ENCODE data around the gene CAPN10.

Gene CAPN10

DNA sequence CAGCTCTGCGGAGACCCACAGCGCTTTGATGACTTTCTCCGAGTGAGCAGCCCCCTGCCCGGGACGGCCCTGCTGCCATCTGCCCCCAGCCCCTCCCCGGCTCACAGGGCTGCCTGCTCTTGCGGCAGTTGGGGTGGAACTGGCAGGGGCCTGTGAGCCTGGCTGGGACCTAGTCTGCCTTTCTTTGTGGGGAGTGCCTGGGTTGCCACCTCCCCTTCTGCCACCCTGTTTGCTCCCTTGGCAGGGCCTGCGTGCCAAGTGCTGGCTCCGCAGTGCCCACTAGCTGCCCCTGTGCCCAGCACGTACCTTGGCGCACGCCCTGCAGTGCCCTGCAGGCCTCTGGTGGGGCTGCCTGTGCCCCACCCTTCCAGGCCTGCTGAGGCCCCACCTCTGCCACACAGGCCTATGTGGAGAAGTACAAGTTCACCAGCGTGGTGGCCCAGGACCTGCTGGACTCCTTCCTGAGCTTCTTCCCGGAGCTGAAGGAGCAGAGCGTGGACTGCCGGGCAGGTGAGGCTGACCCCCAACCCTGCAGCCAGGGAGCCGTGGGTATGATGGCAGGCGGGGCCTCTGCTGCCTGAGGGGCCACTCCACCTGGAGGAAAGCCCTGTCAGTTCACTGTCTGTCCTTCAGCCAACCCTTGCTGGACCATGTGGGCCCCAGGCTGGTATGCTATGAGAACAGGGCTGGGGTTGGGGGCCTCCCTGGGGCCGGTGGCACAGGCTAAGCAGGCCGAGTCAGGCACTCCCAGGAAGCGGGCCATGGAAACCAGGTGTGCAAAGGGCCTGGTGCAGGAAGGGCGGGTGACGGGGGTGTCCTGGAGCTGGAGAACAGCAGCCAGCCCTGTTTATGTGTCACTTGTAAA lies 11.2 kb upstream of the CAPN10 start:
- DNase-seq: no peak

DNA sequence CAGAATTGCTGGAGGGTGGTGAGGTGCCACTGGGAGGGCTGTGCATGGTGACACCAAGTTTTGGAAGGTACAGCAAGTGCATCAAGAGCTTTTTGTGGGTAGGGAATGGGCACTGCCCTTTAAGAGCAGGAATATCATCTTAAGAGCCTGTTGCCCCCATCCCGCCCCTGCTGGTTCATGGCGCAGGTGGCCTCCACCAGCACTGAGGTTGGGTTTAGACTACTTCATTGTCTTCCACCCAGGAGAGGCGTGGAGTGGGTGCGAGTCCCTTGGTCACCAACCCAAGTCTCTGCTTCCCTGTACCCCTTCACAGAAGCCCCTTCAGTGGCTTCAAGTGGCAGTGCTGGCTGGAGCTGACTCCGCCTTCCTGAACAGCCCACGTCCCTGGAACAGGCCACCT lies 10.5 kb upstream of the CAPN10 start:
- DNase-seq: no peak

DNA sequence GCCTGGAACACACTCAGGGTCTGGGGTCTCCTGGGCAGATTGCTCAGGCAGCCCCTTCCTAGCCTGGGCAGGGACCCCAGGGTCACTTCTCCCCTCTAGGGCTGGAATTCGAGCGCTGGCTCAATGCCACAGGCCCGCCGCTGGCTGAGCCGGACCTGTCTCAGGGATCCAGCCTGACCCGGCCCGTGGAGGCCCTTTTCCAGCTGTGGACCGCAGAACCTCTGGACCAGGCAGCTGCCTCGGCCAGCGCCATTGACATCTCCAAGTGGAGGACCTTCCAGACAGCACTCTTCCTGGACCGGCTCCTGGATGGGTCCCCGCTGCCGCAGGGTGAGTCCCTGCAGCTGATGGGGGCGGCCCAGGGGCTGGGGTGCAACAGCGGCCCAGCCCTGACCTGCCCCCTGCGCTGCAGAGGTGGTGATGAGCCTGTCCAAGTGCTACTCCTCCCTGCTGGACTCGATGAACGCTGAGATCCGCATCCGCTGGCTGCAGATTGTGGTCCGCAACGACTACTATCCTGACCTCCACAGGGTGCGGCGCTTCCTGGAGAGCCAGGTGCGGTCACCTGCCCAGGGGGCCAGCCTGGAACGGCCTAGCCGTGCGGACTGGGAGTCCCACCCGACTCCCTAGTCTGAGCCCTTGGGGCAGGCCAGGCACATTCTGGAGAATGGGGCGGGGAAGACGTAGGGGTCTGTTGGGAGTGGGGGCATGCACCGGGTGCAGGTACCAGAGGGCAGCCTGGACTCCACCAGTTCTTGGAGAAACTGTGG lies 9.9 kb upstream of the CAPN10 start:
- no peak for DNase-seq

DNA sequence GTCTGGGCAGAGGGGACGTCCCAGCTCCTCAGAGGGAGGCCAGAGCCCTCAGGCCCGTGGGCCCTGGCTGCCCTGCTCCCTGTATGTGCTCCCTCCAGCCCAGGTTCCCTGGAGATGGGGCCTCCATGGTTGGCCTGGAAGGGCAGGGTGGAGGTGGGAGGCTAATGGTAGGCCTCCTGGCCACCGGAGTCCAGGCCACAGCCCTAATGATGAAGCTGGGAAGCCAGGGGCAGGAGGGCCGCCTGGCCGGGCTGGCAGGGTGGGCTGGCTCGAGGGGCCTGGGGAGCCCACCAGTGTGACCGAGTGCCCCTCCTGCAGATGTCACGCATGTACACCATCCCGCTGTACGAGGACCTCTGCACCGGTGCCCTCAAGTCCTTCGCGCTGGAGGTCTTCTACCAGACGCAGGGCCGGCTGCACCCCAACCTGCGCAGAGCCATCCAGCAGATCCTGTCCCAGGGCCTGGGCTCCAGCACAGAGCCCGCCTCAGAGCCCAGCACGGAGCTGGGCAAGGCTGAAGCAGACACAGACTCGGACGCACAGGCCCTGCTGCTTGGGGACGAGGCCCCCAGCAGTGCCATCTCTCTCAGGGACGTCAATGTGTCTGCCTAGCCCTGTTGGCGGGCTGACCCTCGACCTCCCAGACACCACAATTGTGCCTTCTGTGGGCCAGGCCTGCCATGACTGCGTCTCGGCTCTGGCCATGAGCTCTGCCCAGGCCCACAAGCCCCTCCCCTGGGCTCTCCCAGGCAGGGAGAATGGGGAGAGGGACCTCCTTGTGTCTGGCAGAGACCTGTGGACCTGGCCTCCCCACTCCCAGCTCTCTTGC lies 9.0 kb upstream of the CAPN10 start:
- no peak for DNase-seq

DNA sequence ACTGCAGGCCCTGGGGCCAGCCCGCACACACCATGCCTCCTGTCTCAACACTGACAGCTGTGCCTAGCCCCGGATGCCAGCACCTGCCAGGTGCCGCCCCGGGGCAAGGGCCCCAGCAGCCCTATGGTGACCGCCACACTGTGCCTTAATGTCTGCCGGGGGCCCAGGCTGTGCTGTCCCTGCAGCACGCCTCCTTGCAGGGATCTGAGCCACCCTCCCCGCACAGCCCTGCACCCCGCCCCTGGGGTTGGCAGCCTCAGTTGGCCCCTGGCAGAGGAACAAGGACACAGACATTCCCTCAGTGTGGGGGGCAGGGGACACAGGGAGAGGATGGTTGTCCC lies 8.5 kb upstream of the CAPN10 start:
- no peak for DNase-seq

DNA sequence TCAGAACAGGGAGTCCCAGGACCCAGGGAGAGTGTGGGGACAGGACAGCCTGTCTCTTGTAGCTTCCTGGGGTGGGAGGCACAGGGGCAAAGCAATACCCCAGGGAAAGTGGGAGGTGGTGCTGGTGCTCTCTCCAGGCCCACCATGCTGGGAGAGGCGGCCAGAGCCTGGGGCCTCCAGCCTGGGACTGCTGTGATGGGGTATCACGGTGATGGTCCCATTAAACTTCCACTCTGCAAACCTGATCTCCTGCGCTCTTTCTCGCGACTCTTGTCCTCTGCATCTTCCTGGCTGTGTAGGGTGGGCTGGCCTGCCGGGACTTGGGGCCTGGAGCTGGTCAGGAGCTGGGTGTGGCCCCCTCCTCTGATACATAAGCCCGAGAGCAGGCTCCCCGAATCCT lies 8.0 kb upstream of the CAPN10 start:
- DNase-seq: no peak

DNA sequence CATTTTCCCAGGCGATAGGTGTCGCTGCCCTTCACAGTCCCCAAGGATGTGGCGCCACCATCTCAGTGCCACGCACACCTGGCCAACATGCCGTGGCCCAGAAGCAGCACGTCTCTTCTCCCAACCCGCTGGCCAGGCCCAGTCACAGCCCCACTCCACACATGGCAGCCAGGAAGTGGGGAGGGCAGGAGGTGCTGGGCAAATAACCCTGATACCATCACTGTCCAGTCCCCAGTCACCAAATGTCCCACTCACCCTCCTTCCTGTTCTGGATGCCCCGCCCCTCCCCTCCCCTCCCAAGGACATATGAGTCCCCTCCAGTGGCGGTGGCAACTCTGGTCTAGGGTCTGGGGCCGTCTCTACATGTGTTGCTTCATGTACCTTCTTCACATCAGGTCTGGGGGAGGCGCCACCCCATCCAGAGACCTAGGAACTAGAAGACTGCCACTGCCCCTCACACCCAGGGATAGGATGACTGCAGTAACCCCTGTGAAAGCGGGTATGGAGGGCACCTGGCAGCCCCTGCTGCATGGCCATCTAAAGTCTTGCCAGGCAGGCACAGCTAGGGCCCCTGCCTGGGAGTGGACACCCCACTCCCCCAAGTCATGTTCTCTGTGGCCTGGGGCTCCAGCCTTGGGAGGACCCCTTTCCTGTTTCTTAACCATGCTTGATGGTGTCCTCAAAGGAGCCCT lies 7.3 kb upstream of the CAPN10 start:
- no peak for DNase-seq

DNA sequence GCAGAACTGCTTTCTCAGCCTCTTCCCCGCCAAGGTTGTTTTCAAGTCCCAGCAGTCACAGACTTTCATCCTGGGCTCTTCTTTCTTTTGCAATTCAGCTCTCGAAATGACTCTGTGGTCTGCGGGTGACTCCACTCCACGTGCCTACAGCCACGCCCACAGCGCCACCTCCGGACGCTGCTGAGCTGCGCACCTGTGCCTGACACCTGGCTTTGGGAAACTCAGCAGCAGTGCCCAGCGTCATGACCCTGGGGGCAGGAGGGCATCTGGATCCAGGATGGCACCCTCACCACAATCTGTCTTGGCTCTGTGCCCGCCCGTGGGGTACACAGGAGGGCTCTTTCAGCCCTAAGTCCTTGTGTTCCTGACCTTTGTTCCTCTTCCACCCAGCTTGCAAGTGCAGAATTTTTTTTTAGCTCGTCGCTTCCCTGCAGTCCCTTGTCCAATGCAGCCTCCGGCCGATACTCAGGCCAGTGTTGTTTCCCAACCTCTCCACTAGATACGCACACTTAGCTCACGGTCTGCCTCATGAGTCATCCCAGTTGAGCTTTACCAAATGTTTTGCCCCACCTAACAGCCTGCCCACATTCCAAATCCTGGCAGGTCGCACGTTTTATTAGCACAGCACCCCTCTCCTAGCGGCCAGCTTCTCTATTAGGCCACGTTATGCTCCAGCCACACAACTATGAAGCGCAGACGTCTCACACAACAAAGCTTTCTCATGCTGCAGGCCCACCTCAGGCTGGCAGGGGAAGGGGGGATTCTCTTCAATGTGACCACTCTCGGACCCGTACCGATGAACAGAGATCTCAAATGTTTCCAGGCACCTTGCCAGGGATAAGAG lies 6.5 kb upstream of the CAPN10 start:
- DNase-seq: peak; percentile 79

DNA sequence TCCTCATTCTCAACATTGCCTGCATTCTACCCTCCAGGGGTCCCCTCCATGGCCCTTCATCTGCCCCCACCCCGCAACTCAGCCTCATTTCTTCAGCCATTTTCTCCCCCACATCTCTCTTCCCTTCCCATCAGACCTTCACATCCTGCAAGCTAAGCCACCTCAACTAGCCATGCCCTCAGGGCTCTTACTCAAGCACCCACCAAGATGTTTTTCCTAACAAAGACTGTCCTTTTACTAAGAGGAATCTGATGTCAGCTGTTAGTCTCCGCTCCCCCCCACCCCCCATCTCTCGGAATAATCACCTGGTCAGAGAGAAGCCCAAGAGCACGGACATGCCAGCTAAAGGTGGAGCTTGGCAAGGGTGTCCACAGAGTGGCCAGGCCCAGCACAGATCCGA lies 4.7 kb upstream of the CAPN10 start:
- no peak for DNase-seq

DNA sequence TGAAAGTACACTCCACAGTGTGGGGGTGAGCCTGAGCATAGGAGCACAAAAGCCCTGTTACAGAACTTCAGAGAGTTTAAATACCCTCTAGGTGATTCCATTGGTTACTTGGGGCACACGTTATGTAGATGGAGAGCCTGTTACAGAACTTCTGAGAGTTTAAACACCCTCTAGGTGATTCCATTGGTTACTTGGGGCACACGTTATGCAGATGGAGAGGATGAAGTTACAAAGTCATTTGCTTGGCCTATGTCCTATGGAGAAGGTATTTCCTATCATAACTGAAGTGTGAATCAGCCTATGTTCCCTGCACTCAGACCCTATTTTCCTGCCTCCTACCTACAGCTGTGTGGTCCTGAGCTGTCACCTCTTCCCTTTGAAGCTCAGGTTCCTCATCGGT lies 3.8 kb upstream of the CAPN10 start:
- DNase-seq: no peak

DNA sequence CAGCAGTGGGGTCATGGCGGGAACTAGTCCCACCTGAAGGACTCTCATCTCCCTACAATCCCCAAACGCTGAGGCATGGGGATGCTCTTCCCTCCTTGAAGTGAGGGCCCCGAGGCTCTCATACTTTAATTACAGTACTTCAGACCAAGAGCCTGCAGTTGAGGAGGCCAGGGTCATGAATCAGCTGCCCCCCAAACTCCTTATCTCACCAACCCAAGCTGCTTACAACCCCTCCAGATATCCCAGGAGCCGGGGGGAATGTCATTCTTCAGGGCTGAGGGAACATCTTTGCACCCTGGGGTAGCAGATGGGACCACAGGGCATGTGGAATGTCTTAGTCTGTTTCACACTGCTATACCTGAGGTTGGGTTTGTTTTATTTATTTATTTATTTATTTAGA lies 2.8 kb upstream of the CAPN10 start:
- no peak for DNase-seq

DNA sequence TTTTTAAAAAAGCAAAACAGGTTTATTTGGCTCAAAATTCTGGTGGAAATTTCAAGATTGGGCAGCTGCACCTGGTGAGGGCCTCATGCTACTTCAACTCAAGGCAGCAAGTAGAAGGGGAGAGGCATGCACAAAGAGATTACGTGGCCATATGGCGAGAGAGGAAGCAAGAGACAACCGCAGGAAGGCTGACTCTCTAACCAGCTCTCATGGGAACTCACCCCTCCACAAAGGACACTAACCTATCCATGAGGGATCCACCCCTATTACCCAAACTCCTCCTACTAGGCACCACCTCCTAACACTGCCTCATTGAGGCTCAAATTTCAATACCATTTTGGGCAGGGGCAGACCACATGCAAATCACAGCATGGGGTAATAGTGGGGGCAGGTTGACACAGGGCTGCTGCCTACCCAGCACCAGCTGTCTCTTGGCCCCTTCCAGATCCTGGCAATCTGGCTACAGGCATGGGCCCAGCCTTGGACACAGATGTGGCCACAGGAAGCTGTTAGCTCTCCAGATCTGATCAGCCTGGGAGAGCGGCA lies 2.0 kb upstream of the CAPN10 start:
- no peak for DNase-seq

DNA sequence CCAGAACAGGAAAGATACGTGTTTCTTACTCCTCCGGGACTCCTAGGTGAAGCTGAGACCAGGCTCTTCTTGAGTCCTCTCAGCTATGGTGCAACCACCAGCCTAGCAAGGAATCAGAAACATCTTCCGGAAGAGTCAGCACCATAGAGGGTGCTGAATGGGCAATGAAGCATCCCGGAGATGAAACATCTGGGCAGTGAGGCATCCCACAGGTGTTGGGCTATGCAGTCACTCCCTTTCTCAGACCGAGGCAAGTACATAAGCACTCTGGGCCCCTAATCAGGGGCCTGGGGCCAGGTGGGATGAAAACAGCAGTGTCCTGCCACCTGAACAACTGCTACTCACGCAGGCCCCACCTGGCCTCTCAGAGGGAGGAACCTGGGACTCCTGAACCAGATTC lies 1.4 kb upstream of the CAPN10 start:
- no peak for DNase-seq

DNA sequence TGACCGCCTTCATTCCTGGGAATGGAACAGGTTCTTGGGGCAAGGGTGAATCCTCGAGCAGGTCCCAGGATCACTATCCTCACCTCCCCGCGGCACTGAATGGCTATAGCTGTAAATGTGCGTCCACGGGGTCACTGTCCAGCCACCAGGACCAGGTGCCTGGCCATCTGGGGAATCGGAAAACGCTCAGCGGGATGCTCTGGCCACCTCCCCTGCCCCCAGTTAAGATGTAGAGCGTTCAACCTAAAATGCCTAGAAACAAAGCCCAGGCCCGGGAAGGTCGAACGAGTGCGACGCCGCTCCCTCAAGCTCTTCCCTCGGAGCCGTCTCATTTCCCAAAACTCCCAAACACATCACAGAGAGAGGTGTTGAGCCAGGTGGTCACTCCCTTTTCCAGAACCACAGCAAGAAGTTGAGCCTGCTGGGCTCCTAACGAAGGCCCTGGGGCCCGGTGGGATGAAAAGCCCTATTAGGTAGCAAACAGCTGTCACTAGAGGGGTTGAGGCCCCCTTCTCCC lies 795 bp upstream of the CAPN10 start:
- DNase-seq: no peak

DNA sequence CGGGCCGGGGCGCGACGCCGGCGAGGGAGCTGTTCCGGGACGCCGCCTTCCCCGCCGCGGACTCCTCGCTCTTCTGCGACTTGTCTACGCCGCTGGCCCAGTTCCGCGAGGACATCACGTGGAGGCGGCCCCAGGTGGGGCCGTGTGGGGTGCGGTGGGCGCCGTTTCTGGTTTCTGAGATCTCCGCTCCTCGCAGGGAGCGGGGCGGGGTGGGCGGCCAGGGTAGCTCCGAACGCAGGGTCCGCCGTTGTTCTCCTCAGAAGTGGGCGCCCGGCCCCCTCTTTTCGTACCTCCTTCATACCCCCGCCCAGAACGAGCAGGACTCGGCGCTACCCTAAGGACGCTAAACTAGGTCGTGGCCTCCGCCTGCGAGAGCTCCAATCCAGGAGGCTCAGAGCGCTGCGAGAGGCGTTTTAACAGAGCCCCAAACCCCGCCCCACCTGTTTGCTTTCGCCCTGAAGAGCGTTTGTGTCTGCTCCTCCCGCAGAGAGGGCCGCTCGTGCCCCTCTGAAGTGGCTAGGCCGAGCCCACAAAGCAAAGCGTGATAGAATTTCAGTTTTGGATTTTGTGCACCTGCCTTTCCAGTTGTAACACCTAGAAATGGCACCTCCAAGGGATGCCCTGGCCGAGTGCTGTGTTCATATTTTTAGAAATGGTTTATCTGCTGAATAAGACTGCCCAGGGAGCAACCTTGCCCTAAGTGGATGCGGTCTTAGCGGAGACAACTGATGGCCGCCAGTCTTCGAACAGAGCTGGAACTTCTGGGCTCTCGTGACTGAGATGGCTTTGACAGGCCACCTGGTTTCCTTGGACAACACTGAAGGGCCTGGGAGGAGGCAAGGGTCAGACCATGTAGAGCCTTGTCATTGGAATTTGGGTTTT lies 626 bp downstream of the CAPN10 start:
- peak; percentile 62 for DNase-seq

DNA sequence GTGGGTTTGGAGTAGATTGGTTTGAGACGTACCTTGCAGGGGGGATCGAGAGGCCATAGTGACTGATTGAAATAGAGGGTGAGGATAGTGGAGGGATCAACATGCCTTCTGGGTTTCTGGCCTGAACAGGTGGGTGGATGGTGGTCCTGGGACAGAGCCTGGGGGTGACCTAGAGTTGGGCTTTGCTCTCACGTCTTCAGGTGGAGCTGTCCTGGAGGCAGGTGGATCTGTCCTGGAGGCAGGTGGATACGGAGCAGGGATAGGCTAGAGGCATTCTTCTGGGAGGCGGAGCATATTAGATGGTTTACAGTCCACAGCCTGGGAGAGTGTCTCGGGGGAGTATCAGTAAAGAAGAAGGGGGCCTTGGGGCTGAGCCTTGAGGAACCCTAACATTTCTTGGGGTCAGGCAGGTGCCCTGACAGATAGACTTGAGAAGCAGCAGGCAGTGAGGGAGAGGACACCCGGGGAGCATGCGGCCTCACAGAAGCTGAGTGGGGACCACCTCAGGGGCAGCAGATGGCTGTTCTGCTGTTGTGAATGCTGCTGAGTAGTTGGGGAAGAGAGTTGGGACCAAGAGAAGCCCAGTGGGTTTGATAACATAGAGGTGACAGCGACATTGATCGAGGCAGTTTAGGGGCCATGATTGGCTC lies 1.6 kb downstream of the CAPN10 start:
- DNase-seq: no peak

DNA sequence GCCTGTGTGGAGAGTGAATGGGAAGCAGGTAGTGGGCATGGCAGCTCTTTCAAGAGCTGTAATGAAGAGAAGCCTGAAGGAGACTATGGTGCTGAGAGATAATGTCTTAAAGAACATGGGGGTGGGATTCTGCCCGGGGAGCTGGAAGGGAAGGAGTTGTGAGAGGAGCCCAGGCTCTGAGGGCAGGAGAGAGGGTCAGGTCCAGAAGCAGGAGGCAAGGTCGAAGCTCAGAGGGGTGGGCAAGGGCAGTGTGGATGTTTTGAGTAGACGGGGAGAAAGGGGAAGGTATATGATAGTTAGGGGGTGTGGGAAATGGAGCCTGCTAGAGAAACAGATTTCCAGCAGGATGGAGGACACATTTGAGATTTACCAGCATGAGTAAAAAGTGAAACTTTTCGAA lies 2.1 kb downstream of the CAPN10 start:
- no peak for DNase-seq

DNA sequence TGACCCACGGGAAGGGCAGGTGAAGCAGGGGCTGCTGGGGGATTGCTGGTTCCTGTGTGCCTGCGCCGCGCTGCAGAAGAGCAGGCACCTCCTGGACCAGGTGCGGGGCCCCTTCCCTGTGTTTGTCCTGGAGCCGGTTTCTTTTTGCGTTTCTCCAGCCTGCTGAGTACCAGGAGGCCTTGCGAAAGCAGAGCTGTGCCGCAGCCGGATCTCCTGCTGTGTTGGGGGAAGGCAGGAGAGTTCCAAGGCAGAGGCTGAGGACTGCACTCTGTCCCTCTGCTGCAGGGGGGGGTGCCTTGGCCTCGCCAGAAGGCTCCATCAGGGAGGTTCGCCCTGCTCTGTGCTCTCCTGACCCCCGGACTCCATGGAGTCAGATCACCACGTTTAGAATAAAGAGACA lies 2.8 kb downstream of the CAPN10 start:
- DNase-seq: no peak

DNA sequence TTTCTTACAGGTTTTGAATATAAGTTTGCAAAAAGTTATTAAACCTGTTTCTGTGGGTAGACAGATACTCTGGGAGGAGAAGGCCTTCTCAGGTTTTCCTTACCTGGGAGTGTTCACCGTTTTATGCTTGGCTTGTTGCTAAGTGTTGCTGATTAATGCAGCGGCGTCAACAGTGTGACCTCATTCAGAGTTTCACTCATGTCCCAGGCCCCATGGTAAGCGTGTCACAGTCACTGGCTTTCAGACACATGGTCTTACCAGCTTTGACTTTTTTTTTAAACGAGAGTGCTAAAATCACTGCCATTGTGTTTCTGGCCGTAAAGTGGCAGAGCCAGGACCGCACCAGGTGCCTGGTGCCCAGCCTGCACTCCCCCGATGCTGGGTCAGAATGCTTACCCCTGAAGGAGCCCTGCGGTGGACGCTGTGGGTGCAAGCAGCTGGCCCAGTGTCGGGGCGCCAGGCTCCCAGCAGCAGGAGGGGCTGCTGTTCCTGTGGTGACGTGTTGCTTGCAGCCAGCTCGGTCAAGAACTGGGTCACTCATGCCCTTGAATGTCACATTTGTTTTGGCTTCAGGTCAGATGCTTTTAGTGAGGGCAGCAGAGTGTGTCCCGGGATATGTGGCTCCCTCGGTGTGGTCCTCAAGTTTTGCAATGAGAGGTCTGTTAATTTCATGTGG lies 3.5 kb downstream of the CAPN10 start:
- no peak for DNase-seq
